ENCODE data around the gene CHMP4B.

Gene CHMP4B

DNA sequence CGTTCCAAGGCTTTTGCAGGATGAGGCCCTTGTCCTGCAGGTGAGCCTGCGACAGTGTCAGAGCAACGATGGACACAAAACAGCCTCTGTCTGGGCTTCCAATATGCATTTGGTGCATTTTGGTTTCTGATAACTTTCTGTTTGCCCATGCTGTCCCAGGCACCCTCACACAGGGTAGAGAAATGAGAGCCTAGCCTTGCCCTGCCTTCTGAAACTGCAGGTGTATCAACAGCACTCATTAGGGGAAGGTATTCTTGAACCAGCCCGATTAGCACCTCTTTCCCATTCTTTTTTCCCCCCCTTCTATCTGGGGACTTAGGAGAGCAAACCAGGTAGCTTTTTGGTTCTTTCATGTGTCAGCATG lies 30.3 kb downstream of the CHMP4B start:
- DNase-seq, result no peak

DNA sequence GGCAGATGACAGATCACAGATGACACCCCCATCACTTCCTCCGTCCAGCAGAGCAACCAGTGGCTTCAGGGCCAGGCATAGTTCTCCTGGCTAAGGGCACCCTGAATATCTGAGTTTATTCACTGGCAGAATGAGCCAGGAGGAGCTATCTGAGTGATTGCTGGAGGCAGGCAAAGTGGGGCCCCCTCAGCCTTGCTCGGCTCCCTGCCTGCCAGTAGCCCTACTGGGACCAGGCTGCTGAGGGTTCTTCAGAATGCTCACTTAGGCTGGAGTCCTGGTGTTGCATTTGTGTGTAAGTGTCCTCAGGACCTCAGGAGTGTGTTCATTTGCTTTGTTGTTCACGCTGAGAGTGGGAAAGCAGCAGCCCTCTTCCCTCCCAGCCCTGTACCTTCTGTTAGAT lies 31.2 kb downstream of the CHMP4B start:
- no peak for DNase-seq

DNA sequence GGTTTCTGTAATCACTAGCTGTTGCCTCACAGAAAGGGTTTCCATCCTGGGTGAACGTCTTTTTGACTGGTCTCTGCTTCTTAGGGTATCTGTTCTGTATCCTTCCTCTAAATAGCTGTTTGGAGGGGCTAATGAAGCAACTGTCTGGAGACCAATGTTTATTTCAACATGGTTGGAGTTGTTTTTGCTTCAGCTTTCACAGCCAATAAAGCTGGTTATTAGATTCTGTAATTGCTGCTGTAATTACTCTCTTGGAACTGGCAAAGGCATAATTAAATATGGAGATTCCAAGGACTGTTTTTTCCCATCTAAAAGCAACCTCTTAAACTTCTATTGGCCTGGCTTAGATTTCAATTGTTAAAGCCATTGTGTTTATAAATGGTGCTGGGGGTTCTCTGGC lies 31.9 kb downstream of the CHMP4B start:
- no peak for DNase-seq

DNA sequence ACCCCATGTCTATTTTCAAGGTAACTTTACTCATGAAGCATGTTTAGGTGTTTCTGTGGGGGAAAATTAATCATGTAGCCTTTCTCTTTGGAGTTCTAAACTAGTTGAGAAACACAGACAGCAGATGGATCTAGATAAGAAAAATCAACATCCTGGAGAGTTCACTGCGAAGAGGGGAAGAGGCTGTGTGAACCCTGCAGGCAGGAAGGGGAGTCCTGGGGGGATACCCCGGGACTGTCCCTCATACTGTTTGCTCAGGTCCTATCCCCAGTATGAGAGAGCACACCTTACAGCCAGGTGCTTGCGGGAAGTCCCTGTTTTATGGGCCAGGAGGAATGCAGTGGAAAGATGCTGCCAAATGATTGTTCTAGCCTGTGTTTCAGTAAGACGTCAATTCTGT lies 32.7 kb downstream of the CHMP4B start:
- no peak for DNase-seq

DNA sequence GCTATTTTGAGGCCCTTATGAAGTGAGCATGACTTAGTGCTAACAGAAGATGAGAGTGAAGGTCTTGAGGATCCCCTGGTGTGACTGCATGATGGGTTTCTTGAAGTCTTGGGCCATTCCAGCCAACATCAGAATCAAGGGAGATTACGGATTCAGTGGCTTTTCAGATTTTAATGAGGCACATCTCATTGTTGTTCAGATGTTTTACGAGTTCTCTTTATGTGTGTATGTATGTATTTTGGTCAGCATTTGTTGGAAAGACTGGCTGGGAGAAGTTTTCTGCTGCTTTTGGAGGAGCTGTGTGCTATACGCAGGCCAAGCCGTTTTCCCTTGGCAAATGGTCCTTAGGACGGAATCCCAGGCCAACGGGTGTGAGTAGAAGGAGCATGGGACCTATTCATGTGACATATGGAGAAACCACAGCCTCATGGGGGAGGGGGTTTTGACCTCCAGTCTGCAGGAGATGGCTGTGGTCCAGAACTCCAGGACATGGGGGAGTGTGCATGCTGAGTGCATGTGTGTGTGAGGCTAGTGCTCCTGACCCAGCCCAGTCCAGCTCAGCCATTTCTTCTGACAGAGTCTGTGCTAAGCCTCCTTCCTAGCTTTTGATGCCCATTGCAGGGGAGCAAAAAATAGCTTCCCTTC lies 35.3 kb downstream of the CHMP4B start:
- DNase-seq, result no peak

DNA sequence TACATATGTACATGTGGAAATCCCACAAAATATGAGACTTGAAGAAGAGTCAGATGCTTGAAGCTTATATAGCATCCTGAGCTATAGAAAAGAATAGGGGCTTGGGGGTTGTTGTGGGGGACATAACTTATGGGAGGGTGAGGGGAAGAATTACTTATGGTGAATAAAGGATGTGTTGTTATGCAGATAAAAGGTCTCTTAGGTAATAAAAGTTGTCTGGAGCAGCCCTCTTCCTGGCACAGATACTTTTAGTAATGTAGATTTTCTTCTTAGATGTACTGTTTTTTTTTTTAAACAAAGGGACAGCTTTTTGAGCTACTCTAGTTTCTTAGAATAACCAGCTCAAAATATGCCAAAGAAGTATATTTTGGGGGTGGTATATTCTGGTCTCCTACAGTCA lies 35.9 kb downstream of the CHMP4B start:
- DNase-seq, result no peak

DNA sequence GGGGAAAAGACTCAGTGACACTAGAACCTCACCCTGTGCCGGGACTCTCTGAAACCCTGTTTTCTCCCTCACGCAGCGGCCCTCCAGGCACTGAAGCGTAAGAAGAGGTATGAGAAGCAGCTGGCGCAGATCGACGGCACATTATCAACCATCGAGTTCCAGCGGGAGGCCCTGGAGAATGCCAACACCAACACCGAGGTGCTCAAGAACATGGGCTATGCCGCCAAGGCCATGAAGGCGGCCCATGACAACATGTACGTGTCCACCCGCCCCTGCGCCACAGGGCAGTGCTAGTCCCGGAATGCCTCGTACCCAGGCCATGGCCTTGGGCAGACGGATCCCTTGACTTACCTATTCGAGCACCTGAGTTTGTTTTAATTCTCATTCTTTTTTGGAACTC lies 37.2 kb downstream of the CHMP4B start:
- no peak for DNase-seq

DNA sequence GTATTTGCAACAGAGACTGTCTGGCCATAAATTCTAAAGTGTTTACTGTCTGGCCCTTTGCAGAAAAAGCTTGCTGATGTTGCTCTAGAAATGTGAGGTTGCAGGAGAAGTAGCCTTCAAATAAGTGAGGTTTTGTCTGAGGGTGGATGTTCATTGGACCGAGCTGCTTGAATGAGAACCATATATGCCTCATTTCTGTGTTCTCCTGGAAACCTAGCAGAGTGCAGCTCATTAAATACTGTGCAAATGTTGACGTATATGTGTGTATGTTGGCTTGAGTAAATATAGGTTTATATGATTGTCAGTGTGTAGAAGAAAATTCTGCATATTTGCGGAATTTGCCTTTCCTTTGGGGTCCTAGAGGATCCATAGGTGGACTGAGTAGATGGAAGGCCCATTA lies 39.0 kb downstream of the CHMP4B start:
- DNase-seq, result no peak

DNA sequence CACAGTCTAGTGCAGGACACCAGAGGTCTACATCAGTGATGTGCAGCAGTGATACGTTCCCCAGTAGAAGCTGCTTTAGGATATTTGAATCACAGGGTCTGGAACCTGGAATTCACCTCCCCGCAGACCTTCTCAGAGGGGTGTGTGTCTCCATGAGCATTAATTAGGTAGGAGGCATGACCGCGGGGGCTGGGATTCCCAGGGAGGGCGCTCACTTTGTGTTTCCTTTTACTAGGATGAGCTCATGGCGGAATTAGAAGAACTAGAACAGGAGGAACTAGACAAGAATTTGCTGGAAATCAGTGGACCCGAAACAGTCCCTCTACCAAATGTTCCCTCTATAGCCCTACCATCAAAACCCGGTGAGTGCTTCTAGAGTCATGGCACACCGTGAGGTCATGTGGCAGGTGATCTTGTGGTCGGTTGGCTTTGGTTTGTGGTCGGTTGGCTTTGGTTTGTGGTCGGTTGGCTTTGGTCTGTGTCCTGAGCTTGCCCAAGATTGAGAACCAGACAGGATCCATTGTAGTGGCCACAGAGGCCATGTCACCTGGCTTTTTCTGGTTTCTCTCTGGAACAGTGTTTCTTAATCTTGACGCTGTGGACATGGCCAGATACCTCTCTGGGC lies 40.8 kb downstream of the CHMP4B start:
- no peak for DNase-seq

DNA sequence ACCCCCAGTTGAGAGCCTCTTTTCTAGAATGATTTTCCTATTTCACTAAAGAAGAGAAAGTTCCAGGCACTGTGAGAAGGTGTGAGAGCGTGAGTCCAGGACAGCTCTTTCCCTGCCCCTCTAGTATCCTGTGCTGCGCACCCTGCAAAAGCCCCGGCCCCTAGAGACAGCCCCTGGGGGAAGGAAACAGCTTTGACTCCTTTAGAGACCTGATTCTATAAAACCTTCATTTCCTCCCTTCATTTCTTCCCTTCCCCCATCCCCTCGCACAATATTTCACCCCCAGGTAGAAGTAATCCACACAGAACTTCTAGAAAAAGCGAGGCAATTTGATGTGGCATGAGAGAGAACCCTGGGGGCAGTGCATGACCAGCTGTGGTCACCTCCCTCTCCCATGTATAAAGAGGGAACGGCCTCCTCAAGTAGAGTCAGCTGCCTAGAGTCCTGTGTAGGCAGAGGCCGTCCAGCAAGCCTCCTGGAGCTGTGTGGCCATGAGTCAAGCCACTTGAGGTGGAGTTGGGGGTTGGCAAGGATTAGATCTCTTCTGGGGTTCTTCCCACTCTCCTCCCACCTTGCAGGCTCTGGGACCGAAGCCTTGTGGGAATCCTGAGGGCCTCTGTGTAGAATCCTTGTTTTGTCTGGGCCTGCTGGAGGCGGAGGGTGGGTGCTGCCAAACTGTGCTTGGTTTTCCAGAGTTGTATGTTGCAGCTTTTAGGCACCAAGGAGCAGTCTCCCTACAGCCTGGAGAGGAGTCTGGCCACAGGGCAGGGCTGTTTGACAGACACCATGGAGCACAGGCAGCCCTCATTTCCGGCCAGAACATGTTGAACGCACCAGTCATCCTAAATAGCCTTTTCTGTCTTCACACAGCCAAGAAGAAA lies 41.7 kb downstream of the CHMP4B start:
- DNase-seq, result no peak

DNA sequence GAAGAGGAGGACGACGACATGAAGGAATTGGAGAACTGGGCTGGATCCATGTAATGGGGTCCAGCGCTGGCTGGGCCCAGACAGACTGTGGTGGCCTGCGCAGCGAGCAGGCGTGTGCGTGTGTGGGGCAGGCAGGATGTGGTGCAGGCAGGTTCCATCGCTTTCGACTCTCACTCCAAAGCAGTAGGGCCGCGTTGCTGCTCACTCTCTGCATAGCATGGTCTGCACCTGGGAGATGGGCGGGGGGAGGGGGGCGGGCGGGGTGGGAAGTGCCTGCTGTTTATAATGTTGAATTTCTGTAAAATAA lies 42.3 kb downstream of the CHMP4B start:
- DNase-seq, result no peak

DNA sequence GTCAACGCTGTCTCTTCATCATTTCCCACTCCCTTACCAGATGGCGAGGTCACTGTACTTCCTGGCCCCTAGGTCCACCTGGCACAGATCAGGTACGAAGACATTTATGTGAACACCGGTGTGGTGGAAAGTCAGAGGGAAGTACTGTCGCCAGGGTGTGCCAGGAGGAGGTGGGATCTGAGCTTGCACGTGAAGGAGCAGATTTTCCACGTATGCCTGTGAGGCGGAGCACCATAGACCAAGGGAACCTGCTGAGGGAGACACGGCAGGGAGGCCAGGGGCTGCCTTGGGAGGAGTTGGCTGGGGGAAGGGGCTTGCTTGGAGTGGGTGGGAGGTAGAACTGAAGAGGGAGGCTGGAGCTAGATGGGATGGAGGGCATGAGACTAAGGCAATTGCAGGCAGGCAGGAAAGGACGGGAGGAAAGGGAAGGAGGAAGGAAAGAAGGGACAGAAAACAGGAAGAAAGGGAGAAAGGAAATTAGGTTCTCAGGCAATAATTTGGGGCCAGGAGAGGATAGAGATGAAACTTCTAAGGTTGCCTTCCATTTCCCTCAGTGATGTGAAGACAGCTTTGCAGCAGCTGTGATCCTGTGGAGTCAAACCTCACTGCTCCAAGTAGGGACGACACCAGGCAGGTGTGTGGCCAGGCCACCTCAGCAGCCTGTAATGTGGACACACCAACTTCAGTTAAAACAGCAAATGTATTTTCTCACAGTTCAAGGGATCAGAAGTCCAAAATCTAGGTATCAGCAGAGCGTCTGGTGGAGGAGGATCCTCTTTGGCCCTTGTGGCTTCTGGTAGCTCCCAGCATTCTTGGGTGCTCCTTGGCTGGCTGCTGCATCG lies 46.8 kb downstream of the CHMP4B start:
- DNase-seq, result no peak

DNA sequence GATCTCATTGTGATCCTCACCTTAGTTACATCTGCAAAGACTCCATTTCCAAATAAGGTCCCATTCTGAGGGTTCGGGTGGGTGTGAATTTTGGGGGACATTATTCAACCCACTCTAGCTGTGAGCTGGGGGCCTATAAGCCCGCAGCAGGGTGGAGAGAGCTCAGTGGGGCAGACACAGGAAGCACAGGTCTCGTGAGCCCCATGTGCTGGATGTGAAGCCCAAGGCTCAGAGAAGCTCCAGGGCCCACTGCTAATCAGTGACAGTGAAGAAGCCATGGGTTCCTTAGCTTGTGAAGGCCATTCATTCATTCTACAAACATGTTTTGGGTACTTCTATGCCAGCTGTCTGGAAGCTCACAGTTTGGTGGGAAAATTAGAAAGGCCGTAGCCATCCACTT lies 47.5 kb downstream of the CHMP4B start:
- DNase-seq, result no peak

DNA sequence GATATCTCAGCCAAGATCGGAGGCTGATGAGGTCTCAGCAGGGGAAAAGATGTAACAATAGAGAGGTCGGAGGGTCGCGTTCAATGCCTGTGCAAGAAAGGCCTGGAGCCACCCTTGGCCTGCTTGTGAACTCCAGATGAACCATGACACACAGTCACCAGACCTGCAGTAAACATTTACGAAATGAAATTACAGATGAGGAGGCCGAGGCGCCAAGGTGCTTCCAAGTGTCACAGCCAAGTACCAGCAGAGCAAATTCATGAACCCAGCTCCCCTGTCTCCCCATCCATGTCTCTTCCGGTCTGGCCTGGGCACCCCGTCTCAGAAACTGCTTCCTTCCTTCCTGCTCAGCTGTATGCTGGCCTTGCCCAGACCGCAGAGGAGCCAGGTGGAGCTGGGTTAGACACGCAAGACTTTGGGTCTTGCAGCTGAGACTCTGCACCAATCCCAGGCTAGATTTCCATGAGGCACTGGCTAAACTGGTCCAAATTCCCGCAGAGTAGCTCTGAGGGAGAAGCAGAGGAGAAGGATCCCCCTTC lies 48.1 kb downstream of the CHMP4B start:
- no peak for DNase-seq

DNA sequence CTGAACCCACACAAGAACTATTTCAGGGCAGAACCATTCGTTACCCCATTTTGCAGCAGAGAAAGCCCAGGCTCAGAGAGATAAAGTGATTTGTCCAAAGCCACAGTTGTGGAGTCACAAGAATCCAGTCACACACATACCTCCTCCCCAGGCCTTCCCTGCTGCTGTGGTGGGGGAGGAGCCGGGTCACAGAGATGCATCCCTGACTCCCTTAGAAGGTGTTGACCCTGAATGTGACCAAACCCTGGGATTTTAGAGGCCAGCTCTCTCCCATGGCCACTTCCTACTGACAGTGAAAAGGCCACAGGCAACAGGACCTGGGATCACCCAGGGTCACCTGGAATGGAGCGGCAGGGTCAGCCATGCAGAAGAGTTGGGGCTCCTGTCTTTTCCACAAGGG lies 48.6 kb downstream of the CHMP4B start:
- no peak for DNase-seq

DNA sequence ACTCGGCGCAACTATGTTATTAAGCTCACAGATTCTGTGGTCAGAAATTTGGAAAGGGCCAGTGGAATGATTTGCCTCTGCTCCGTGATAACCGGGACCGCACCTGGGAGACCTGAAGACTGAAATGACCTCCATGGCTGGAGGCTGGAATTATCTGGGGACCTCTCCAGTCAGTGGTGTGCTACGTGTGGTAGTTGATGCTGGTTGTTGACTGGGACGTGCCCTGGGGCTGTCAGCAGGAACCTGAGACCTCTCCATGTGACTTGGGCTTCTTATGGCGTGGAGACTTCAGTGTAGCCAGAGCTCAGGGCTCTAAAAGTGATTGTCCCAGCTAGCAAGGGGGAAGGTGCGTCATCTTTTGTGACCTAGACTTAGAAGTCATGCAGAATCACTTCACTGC lies 50.3 kb downstream of the CHMP4B start:
- no peak for DNase-seq

DNA sequence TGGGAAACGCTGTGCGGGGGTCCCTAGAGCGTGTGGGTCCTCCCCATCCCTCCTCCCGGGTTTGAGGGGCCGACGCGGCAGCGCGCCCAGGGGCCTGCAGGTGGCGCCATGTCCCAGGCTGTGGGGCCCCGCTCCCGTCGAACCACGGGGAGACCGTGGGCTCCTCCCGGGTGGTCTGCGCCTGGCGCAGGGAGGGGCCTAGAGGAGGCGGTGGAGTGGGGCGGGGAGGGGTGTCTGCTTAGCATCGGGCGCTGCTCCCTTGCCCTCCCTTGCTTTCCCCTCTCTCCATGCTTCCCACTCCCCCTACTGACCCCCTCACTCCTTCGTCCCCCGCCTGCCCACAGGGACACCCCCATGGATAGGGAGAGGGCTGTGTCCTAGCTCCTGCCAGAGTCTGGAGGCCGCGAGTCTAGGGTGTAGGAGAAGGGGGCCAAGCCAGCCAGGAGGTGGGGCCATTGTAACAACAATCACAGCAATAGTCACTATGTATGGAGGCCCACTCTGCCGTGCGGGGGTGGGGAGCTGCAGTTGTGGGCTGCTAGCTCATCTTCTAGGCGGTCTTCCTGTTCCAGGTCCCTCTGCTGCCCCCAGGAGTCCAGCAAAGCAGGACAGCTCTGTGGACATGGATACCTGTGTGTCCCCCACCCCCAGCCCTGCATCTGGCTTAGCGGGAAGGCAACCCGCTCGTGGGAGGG lies 51.7 kb downstream of the CHMP4B start:
- no peak for DNase-seq

DNA sequence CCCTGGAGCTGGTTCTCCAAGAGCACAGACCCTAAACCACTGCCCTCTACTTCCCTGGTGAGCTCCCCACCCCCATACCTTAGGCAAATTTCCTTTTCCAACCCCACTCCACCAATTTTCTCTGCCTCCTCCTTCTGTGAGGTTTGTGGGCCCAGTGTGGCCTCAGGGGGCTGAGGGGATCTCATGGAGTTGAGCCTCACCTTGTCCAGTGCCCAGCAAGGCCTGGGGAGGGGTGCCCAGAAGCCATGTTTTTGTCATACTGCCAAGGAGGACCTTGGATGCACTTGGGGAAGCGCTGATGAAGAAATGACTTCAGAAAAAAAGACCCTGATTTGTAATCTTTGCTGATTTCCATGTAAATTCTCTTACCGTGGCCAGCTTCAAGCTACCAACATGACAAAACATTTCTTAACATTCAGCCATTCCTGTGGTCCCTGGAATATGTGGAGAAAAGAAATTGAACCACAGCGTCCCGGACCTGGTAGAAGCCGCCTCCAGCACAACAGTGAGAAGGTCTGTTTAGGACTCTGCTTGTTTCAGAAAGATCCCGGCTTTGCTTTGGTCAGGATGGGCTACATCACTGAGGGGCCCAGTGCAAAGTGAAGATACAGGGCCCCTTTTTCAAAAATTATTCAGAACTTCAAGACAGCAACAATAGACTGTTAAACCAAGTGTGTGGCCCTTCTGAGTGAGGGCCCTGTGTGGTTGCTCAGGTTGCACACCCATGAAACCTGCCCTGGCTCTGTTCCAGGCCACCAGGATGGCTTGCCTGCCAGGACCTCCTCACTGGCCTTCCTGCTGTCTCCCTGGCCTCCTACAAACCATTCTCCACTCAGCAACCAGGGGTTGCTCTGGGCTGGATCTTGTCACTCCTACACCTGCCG lies 52.5 kb downstream of the CHMP4B start:
- DNase-seq, result no peak

DNA sequence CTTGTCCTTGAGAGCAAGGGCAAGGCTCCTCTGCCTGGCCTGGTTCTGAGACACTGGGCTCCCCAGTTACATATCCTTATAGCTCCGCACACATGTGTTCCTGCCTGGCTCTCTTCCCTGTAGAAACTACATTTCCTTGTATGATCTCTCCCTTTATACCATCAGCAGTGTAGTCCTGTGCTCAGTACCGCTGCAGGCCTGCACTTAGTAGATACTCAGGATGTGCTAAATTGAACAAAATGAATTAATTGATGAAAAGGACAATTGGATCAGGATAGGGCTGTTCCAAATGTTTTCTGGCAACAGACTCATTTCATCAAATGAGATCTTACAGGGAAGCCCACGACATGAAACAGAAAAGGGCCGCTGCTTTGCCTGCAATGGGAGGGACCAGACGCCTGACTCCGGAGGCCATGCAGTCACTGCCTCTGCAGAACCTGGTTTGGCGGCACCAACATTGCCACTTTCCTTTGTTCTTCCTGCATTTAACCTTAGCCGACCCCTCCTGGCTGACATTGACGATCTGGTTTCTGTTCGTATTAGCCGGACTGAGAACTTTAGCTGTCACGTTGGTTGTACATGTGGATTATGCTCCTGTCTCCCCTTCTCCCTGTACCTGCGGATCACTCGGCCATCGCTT lies 53.3 kb downstream of the CHMP4B start:
- DNase-seq, result no peak

DNA sequence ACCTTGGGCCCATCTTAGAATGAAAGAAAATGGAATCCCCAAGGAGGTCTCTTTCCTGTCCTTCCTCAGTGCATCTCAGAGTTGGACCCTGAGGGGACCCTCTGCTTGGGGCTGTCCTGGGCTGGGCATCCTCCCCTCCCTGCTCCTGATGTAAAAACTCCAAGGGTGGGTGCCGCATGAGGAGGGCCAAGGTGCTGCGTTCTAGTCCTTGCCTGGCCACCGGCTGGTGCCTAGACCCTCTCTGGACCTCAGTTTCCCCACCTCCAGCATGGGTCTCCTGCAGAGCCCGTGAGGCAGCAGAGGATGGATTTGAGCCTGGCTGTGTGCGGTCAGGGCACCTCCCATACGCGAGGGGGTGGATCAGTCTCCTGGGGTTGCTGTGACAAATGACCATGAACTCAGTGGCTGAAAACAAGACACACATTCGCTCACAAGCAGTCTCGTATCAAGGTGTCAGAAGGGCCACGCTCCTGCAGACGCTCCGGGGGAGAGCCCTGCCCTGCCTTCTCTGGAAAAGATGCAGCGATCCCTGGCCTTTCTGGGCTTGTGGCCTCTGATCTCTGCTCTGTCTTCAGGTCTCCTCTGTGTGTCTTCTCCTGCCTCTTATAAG lies 54.7 kb downstream of the CHMP4B start:
- no peak for DNase-seq
